C4-2B (cell line): ENCODE data around the gene SALL4.
"Not testable (repeated sequence)": the region's sequence is repeated elsewhere in the genome, so short reads cannot be mapped to it uniquely, and the experiment has no call there.

ENCODE experiments used
- H3K27ac ChIP-seq: fragments of 450-650 bp; 2 replicates; pipeline ENCODE4 v1.5.1; 2017
- ZFX ChIP-seq: fragments of 450-650 bp; IDR thresholded peaks from 2 replicates; pipeline ENCODE4 v1.6.1; 2017
- TF ChIP-seq, protein P1 (sequence below): fragments of 450-650 bp; conservative IDR thresholded peaks from 2 replicates; pipeline ENCODE4 v1.5.1; 2017; ENCODE audit warnings: mild to moderate bottlenecking

The SALL4 gene

GRCh38 chr20:51769976-51770615 lies 32.2 kb downstream of the SALL4 start:
- H3K27ac ChIP-seq: no peak overlapping the region
- TF ChIP-seq ZFX: no peak
- TF ChIP-seq, protein P1, sequence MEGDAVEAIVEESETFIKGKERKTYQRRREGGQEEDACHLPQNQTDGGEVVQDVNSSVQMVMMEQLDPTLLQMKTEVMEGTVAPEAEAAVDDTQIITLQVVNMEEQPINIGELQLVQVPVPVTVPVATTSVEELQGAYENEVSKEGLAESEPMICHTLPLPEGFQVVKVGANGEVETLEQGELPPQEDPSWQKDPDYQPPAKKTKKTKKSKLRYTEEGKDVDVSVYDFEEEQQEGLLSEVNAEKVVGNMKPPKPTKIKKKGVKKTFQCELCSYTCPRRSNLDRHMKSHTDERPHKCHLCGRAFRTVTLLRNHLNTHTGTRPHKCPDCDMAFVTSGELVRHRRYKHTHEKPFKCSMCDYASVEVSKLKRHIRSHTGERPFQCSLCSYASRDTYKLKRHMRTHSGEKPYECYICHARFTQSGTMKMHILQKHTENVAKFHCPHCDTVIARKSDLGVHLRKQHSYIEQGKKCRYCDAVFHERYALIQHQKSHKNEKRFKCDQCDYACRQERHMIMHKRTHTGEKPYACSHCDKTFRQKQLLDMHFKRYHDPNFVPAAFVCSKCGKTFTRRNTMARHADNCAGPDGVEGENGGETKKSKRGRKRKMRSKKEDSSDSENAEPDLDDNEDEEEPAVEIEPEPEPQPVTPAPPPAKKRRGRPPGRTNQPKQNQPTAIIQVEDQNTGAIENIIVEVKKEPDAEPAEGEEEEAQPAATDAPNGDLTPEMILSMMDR: no peak

GRCh38 chr20:51768759-51769517 lies 33.4 kb downstream of the SALL4 start:
- no peak overlapping the region for H3K27ac ChIP-seq
- TF ChIP-seq ZFX: no peak
- TF ChIP-seq, protein P1: no peak

- H3K27ac ChIP-seq: peak within 1 kb of the TSS; percentile 81
These were observed 34.2 kb downstream of the SALL4 start, which contains the start of gene ATP9A for GRCh38 chr20:51767867-51768758. ATP9A (minus strand) TSS chr20:51768390; CDS start chr20:51768369, 21 bp downstream.

GRCh38 chr20:51766994-51767866 lies 35.1 kb downstream of the SALL4 start:
- TF ChIP-seq ZFX: no peak
- TF ChIP-seq, protein P1: no peak; the same call in 1 of the 2 replicates
- H3K27ac ChIP-seq: peak overlapping the region; percentile 81

More at GRCh38 chr20:51767867-51768758, 34.2 kb downstream of the SALL4 start, which contains the start of gene ATP9A:
- TF ChIP-seq, protein P1: no peak; the same call in 1 of the 2 replicates
- peak; percentile 83 for TF ChIP-seq ZFX

GRCh38 chr20:51765381-51765780 lies 36.9 kb downstream of the SALL4 start:
- not testable (repeated sequence) for H3K27ac ChIP-seq

GRCh38 chr20:51763965-51764602 lies 38.2 kb downstream of the SALL4 start:
- no peak for TF ChIP-seq ZFX
- TF ChIP-seq, protein P1: no peak
- H3K27ac ChIP-seq: no peak overlapping the region
